ENCODE results near the gene KHSRP.

KHSRP gene

GRCh38 chr19:6448045-6448444 lies 23.4 kb upstream of the KHSRP start:
- TF ChIP-seq ZFX (IDR thresholded peaks at IDR 0.05; ENCODE audit: borderline replicate concordance): no peak
- TF ChIP-seq, protein P1, sequence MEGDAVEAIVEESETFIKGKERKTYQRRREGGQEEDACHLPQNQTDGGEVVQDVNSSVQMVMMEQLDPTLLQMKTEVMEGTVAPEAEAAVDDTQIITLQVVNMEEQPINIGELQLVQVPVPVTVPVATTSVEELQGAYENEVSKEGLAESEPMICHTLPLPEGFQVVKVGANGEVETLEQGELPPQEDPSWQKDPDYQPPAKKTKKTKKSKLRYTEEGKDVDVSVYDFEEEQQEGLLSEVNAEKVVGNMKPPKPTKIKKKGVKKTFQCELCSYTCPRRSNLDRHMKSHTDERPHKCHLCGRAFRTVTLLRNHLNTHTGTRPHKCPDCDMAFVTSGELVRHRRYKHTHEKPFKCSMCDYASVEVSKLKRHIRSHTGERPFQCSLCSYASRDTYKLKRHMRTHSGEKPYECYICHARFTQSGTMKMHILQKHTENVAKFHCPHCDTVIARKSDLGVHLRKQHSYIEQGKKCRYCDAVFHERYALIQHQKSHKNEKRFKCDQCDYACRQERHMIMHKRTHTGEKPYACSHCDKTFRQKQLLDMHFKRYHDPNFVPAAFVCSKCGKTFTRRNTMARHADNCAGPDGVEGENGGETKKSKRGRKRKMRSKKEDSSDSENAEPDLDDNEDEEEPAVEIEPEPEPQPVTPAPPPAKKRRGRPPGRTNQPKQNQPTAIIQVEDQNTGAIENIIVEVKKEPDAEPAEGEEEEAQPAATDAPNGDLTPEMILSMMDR (IDR thresholded peaks at IDR 0.05): no peak
- H3K27ac ChIP-seq: no peak overlapping the region

GRCh38 chr19:6446452-6446851 lies 21.8 kb upstream of the KHSRP start:
- H3K27ac ChIP-seq: no peak overlapping the region
- no peak for TF ChIP-seq ZFX (IDR thresholded peaks at IDR 0.05; ENCODE audit: borderline replicate concordance)
- TF ChIP-seq, protein P1 (IDR thresholded peaks at IDR 0.05): no peak

- TF ChIP-seq ZFX (IDR thresholded peaks at IDR 0.05; ENCODE audit: borderline replicate concordance): no peak
- TF ChIP-seq, protein P1 (IDR thresholded peaks at IDR 0.05): no peak
- H3K27ac ChIP-seq: no peak overlapping the region
Measured at GRCh38 chr19:6443986-6444385, 19.4 kb upstream of the KHSRP start.

- no peak overlapping the region for H3K27ac ChIP-seq
- TF ChIP-seq, protein P1 (IDR thresholded peaks at IDR 0.05): no peak
- TF ChIP-seq ZFX (IDR thresholded peaks at IDR 0.05; ENCODE audit: borderline replicate concordance): no peak
Measured at GRCh38 chr19:6442087-6442688, 17.6 kb upstream of the KHSRP start.

DNA sequence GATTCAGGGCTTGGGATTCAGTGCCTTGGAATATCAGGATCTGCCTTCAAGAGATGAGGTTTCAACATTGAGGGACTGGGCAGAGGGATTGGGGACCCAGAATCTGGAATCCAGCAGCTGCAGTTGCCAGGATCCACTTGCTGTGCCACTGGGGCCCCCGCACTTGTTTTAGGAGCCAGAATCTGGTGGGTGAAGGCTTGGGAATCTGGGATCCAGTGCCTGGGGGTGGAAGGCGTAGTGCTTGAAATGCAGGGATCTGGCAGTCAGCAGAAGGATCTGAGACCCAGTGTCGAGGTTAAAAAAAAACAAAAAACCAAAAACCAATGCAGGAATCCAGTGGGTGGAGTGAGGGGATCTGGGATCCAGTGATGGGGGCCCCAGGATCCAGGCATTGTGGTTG lies 16.3 kb upstream of the KHSRP start:
- TF ChIP-seq, protein P1 (IDR thresholded peaks at IDR 0.05): no peak
- TF ChIP-seq ZFX (IDR thresholded peaks at IDR 0.05; ENCODE audit: borderline replicate concordance): no peak
- H3K27ac ChIP-seq: no peak overlapping the region

- TF ChIP-seq, protein P1 (IDR thresholded peaks at IDR 0.05): no peak
- TF ChIP-seq ZFX (IDR thresholded peaks at IDR 0.05; ENCODE audit: borderline replicate concordance): no peak
- H3K27ac ChIP-seq: no peak overlapping the region
Measured at GRCh38 chr19:6439743-6440142, 15.1 kb upstream of the KHSRP start.

GRCh38 chr19:6433663-6434062 lies 9.1 kb upstream of the KHSRP start, which contains the start of gene SLC25A41:
Gene SLC25A41 (minus strand): TSS chr19:6433763. CDS start chr19:6433693, 70 bp downstream.
- TF ChIP-seq, protein P1 (IDR thresholded peaks at IDR 0.05): no peak
- TF ChIP-seq ZFX (IDR thresholded peaks at IDR 0.05; ENCODE audit: borderline replicate concordance): no peak
- H3K27ac ChIP-seq: no peak within 1 kb of the TSS
